Panc1 (cell line): ENCODE results near the gene SPEM2.
"Not testable (repeated sequence)": the region's sequence is repeated elsewhere in the genome, so short reads cannot be mapped to it uniquely, and the experiment has no call there.

Experiments
- CTCF ChIP-seq: fragments of 450-650 bp; IDR thresholded peaks from 2 replicates; pipeline ENCODE4 v1.5.1; 2017; ENCODE audit warnings: mild to moderate bottlenecking
- POLR2AphosphoS5 ChIP-seq: IDR thresholded peaks from 2 replicates; pipeline ENCODE4 v1.6.1; 2012; ENCODE audit warnings: mild to moderate bottlenecking, low read depth, low read length, moderate library complexity
- REST ChIP-seq, 2 experiments: IDR thresholded peaks; 2 replicates each; pipeline ENCODE4 v1.6.1; 2011 to 2012; ENCODE audit warnings: low read depth in 2 of 2, control low read depth in 1 of 2, low read length in 1 of 2, mild to moderate bottlenecking in 1 of 2, moderate library complexity in 1 of 2; ENCODE audit not compliant: insufficient read depth in 1 of 2
- SIN3A ChIP-seq: IDR thresholded peaks from 2 replicates; pipeline ENCODE4 v1.6.1; 2012; ENCODE audit warnings: low read depth, mild to moderate bottlenecking, low read length, moderate library complexity, borderline replicate concordance; ENCODE audit not compliant: insufficient read depth

GRCh38 chr17:7470457-7470973, 45.1 kb downstream of the SPEM2 start:
- not testable (repeated sequence) for TF ChIP-seq CTCF; POLR2AphosphoS5; SIN3A; REST (IDR thresholded peaks at IDR 0.05; ENCODE audit: insufficient read depth in 1 of 2, low read depth in 2 of 2, low read length in 1 of 2)
